HG03342 (cell line): ENCODE results near the gene ZNF705A.
"Not testable (repeated sequence)": the region's sequence is repeated elsewhere in the genome, so short reads cannot be mapped to it uniquely, and the experiment has no call there.

Experiments used
- ATAC-seq: cut with Tn5 transposase; IDR thresholded peaks from one replicate; pipeline ENCODE4 v1.9.1; 2021; ENCODE audit warnings: mild to moderate bottlenecking, moderate library complexity; ENCODE audit not compliant: unreplicated experiment

Gene ZNF705A

DNA sequence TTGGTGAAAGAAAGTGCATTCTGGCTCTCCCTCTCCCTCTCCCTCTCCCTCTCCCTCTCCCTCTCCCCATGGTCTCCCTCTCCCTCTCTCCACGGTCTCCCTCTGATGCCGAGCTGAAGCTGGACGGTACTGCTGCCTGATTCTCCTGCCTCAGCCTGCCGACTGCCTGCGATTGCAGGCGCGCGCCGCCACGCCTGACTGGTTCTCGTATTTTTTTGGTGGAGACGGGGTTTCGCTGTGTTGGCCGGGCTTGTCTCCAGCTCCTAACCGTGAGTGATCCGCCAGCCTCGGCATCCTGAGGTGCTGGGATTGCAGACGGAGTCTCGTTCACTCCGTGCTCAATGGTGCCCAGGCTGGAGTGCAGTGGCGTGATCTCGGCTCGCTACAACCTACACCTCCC is 26.5 kb downstream of the ZNF705A start:
- ATAC-seq = not testable (repeated sequence)

DNA sequence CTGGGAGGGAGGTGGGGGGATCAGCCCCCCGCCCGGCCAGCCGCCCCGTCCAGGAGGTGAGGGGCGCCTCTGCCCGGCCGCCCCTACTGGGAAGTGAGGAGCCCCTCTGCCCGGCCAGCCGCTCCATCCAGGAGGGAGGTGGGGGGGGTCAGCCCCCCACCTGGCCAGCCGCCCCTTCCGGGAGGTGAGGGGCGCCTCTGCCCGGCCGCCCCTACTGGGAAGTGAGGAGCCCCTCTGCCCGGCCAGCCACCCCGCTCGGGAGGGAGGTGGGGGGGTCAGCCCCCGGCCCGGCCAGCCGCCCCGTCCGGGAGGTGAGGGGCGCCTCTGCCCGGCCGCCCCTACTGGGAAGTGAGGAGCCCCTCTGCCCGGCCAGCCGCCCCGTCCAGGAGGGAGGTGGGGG is 27.4 kb downstream of the ZNF705A start:
- ATAC-seq = not testable (repeated sequence)

DNA sequence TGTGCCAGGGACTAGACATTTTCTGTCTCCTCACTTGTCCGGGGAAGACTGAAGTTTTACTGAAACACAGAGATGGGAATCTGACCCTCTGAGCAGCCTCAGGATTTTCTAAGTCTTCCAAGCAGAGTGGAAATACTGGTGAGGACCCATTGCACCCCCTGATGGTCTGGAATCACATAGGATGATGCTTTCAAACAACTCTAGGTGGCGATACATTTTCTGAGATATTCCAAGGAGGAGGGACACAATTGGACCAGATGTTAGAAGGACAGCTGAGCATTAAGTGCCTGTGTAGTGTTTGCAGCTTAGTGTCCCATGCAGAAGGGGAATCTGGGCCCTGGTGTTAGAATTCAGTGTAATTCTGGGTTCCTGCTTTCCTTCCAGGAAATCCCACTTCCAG is 31.3 kb downstream of the ZNF705A start:
- ATAC-seq = not testable (repeated sequence)

DNA sequence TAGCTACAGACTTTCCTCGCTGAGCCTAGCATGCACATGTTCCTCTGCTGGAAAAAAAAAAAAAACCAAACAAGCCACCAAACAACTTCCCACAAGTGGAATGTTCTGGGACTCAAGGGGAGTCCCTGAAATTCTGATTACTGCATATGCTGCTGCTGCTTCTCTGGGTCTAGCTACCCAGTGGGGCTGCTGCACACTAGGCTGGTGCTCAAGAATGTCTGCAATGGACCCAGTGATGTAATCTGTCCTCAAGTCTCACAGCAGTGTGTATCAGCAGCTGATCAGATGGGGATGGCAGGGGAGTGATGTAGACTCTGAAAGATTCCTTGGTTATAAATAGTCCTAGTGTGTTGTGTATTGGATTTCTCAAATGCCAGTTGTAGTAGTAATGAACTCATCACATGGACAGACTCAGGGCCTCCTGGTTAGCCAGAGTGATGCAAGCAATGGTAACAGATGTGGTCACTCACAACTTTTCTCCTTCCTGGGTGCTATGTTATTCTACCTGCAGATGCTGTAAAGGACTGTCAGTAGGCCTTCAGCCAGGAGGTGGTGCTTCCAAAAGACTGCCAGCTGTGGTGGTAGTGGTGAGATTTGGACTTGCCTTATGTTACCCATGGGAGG is 41.0 kb downstream of the ZNF705A start:
- not testable (repeated sequence) for ATAC-seq

DNA sequence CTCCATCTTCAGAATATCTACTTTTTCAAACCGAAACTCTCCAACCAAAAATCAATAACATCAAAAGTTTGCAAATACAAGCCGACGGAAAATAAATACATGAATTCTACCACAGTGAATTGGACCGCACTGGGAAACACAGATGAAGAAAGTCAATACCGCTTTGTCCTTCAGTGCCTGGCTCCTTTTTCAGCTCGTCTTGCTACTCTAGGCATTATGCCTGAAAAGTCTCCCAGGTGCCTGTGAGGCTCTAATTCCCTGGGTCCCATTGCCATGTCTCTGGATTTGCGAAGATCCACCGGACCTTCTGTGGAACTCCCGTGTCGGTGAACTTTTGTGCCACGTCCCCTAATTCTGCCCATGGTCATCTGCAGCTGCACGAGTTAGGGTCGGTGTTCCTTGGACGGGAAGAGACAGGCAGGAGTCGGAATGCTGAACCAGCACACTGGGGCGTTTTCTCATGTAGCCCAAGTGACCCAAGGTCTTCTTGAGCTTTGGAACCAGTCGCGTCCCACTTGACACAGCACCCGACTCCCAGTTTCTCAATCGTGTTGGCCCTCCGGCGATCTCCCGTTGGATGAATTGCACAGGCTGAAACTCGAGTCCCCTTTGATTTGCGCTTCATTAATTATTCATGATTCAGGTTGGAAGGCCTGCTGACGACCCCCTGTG is 62.0 kb downstream of the ZNF705A start:
- ATAC-seq = not testable (repeated sequence)

DNA sequence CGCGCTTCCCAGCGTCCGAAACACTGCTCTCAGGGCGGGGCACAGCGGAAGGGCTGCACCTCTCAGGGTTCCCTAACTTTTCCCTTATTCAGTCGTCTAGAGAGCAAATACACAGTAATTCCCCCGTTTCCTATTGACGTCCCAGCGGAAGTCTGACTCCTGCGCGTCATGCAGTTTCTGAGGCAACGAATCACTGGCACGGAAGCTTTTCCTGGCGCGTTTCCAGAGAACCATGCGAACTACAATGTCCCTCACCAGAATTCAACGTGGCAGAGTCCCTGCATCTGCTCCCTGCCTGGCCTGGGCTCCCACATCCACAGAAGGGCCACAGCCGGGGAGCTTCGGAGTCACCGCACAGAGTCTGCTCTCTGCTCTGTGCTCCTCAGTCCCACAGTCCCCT is 64.6 kb downstream of the ZNF705A start:
- not testable (repeated sequence) for ATAC-seq

DNA sequence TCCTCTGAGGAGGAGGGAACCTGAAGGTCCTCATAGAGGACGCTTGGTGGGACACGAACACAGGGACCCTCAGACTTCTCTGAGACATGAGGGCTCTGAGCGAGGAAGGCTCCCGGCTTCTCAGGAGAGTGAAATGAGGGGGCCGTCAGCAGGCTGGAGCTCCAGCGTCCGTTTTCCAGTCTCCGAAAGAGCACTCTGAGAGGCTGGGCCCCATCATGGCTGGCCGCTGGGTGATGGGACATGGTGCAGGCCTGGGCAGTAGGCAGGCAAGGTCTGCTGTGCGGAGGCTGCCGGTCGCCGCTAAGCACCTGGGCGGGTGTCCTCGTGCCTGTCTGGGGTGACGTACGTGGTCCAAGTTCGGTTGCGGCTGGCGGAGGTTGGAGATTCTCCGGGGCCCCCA is 65.0 kb downstream of the ZNF705A start:
- not testable (repeated sequence) for ATAC-seq

DNA sequence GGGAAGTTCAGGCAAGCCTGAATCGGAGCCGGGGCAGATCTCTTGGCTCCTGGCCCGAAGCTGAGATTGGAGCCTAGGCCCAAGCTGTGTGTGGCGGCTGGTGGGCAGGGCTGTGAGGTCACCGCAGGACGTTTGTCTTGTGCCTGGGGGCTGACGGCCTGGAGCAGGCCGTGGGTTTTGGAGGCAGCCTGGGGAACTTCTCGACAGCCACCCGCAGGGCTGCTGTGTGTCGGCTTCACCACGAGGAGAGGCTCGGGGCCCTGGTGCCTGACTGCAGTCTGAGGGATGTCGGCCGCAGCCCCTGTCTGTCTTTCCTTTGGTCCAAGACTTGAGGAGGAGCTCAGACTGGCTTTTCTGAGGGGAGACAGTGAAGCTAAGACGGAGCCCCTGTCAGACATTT is 65.5 kb downstream of the ZNF705A start:
- ATAC-seq = not testable (repeated sequence)

DNA sequence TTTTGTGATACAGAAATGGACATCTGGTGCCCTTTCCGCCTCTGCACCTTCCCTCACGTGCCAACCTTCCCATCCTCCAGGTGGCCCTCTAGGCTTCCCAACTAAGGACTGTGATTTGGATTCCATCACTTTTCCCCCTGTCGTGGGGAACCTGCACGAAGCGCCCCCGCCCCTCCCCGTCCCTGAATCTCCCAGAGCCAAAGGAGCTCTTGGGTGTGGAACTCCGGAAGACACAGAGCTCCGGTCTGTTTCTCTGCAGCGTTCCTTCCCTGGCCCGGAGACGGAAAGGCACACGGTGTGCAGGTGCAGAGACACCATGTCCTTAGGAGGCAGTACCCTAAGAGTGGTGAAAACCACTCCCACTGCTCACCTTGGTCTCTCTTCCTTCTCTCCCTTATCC is 66.8 kb downstream of the ZNF705A start:
- ATAC-seq = not testable (repeated sequence)

DNA sequence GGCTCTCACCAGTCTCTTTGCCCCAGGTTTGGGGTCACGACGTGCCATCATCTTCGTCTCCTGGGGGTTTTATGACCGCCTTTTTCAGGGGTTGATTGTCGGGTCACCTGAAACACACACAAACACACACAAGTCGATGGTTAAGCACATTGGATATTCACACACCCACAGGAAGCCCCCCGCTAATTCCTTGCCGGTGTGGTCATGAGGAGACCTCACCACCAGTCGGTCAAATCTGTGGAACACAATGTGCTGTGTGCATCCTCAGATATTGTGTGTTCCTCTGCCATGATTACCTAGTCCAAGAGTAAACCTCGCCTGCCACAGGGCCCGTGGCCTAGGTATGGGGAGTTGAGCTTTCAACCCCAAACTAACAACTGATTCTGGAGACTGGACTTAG is 68.0 kb downstream of the ZNF705A start:
- ATAC-seq = not testable (repeated sequence)

DNA sequence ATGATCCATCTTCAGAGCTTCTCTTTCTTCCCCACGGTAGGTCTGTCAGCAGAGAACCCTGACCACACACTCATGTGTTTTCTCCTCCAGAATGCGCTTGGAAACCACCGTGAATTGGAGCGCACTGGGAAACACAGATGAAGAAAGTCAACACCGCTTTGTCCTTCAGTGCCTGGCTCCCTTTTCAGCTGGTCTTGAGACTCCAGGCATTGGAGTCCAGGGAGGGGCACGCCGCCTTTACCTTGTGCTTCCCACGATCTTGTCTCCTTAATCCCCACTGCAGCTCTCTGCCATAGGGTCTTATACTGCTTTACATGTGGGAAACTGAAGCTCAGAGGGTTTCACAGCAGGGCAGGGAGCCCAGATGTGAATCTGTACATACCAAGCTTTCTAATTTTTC is 69.5 kb downstream of the ZNF705A start:
- ATAC-seq = no peak

DNA sequence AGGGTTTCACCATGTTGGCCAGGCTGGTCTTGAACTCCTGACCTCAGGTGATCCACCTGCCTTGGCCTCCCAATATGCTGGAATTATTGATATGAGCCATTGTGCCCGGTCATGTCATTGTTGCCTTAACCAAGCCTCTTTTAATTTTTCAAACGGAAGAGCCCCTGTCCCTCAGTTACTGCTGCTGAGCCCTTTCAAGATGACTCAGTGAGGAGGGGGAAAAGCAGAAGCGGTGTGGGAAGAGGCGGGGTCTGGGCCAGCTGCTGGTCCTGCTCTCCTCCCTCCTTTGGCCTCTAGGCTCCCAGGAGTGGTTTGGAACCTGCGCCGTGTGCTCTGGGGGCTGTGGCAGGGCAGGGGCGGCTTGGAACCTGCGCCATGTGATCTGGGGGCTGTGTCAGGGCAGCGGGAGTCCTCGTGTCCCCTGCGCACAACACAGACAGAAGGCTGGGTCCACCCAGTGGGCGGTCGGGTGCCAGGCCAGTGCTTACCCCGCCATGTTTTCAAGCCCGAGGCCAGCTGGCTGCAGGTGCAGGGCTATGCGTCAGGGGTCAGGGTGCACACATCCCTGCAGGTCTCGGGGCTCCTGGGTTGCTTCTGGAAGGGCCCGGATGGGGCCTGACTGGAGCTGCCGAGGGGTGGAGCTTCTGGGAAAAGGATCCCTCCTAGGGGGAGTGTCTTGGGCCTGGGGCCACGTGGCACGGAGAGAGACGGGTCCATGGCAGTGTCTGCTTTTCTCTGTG is 70.3 kb downstream of the ZNF705A start, which contains the start of gene FAM90A1:
Gene FAM90A1, minus strand, starts transcription at position 627 of the 740 bp plus-strand sequence. CDS start 2,786 bp downstream, outside the sequence.
- not testable (repeated sequence) for ATAC-seq

DNA sequence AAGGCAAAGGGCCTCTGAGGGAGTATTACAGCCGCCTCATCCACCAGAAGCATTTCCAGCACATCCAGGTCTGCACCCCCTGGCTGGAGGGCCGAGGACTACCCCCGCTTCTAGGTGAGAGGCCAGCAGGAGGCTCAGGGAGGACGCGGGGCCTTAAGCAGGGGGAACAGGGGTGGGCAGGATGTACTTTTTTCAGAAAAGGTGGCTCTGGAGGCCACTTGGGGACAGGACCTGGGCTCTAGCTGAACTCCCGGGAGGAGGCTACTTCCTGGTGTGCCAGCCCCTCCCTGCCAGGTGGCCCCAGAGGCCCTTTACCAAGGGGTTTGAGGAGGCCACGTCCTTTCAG is 70.9 kb downstream of the ZNF705A start:
- not testable (repeated sequence) for ATAC-seq

DNA sequence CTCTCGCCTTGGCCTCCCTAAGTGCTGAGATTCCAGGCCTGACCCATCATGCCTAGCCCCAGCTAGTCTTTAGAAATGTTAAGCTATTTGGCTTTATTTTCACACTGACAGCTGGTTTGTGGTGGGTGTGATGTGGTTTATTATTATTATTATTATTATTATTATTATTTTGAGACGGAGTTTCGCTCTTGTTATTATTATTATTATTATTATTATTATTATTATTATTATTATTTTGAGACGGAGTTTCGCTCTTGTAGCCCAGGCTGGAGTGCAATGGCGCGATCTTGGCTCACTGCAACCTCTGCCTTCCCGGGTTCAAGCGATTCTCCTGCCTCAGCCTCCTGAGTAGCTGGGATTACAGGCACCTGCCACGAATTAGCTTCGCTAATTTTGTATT is 71.8 kb downstream of the ZNF705A start:
- not testable (repeated sequence) for ATAC-seq

DNA sequence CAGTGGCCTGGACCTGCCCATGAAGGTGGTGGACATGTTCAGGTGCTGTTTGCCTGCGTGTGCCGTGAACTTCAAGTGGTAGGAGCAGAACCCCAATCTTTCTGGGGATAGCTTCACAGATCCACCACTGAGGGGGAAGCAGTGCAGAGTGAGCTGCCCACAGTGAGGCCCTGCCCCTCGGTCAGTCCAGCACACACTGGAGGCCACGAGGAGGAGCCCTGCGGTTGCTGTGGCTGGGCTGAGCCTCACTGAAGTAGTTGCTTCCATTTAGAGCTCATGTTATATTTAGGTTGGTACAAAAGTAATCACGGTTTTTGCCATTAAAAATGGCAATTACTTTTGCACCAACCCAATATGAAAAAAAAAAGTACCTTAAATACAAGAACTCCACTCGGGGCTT is 72.7 kb downstream of the ZNF705A start:
- ATAC-seq = not testable (repeated sequence)
